Renal pelvis (tissue), 12 donors: ENCODE measurements around the gene SLC25A1. TPM values are rescaled to one million over a fixed set of nuclear protein-coding genes. Genes with fewer than 3 reads are reported as not detected.

Experiments used
- DNase-seq: peaks from one replicate; pipeline ENCODE4 v3.0.0-alpha.2; 2013
- long read RNA-seq, 16 experiments: transcript quantifications; one replicate each; lab custom pipeline, GENCODE V29; 2026
- polyA plus RNA-seq, 3 donors: library from polyadenylated mRNA; unstranded; fragments of 120-200 nt; gene quantifications; one replicate each; pipeline ENCODE4 v1.2.1, GENCODE V29; 2013; ENCODE audit not compliant: insufficient read length in 3 of 3

The SLC25A1 gene
- polyA plus RNA-seq: 100 to 1,000 TPM in 1 of 3 donors, 10 to 100 TPM in 2; 85.8 to 105 (median 86.6) TPM
- long read RNA-seq, donor 1, transcript SLC25A1-201 (9 exons, 1,648 nt): major isoform, 42 of 45 reads
- long read RNA-seq, donor 1, partial matches to known transcripts: 0 of 45 reads
- long read RNA-seq, donor 1, other reads (novel, unspliced or antisense): 0 of 45 reads
- long read RNA-seq, donor 2, transcript SLC25A1-202 (9 exons, 1,514 nt): minor isoform, 6 of 52 reads
- long read RNA-seq, donor 2, transcript SLC25A1-201 (9 exons, 1,648 nt): major isoform, 46 of 52 reads
- long read RNA-seq, donor 2, partial matches to known transcripts: 0 of 52 reads
- long read RNA-seq, donor 2, other reads (novel, unspliced or antisense): 0 of 52 reads
- long read RNA-seq, donor 3, transcript SLC25A1-202 (9 exons, 1,514 nt): minor isoform, 5 of 43 reads
- long read RNA-seq, donor 3, transcript SLC25A1-201 (9 exons, 1,648 nt): major isoform, 38 of 43 reads
- long read RNA-seq, donor 3, partial matches to known transcripts: 0 of 43 reads
- long read RNA-seq, donor 3, other reads (novel, unspliced or antisense): 0 of 43 reads
- long read RNA-seq, donor 4, transcript SLC25A1-201 (9 exons, 1,648 nt): major isoform, 37 of 51 reads
- long read RNA-seq, donor 4, transcript SLC25A1-202 (9 exons, 1,514 nt): minor isoform, 5 of 51 reads
- long read RNA-seq, donor 4, partial matches to known transcripts: 9 of 51 reads
- long read RNA-seq, donor 4, other reads (novel, unspliced or antisense): 0 of 51 reads
- long read RNA-seq, donor 5, transcript SLC25A1-201 (9 exons, 1,648 nt): major isoform, 18 of 22 reads
- long read RNA-seq, donor 5, partial matches to known transcripts: 0 of 22 reads
- long read RNA-seq, donor 5, other reads (novel, unspliced or antisense): 0 of 22 reads
- long read RNA-seq, donor 6, transcript SLC25A1-201 (9 exons, 1,648 nt): major isoform, 40 of 41 reads
- long read RNA-seq, donor 6, partial matches to known transcripts: 0 of 41 reads
- long read RNA-seq, donor 6, other reads (novel, unspliced or antisense): 0 of 41 reads
- long read RNA-seq, donor 7, transcript SLC25A1-201 (9 exons, 1,648 nt): major isoform, 53 of 57 reads
- long read RNA-seq, donor 7, partial matches to known transcripts: 0 of 57 reads
- long read RNA-seq, donor 7, other reads (novel, unspliced or antisense): 0 of 57 reads
- long read RNA-seq, donor 8, transcript SLC25A1-201 (9 exons, 1,648 nt): major isoform, 7 of 8 reads
- long read RNA-seq, donor 8, partial matches to known transcripts: 0 of 8 reads
- long read RNA-seq, donor 8, other reads (novel, unspliced or antisense): 0 of 8 reads
- long read RNA-seq, donor 9, transcript SLC25A1-201 (9 exons, 1,648 nt): major isoform, 54 of 63 reads
- long read RNA-seq, donor 9, partial matches to known transcripts: 6 of 63 reads
- long read RNA-seq, donor 9, other reads (novel, unspliced or antisense): 0 of 63 reads
- long read RNA-seq, donor 10, transcript SLC25A1-201 (9 exons, 1,648 nt): major isoform, 41 of 49 reads
- long read RNA-seq, donor 10, partial matches to known transcripts: 6 of 49 reads
- long read RNA-seq, donor 10, other reads (novel, unspliced or antisense): 0 of 49 reads
- long read RNA-seq, donor 11, transcript SLC25A1-201 (9 exons, 1,648 nt): major isoform, 36 of 52 reads
- long read RNA-seq, donor 11, partial matches to known transcripts: 15 of 52 reads
- long read RNA-seq, donor 11, other reads (novel, unspliced or antisense): 0 of 52 reads
- long read RNA-seq, donor 12, transcript SLC25A1-201 (9 exons, 1,648 nt): major isoform, 47 of 50 reads
- long read RNA-seq, donor 12, partial matches to known transcripts: 0 of 50 reads
- long read RNA-seq, donor 12, other reads (novel, unspliced or antisense): 0 of 50 reads
- long read RNA-seq, donor 13, transcript SLC25A1-201 (9 exons, 1,648 nt): major isoform, 28 of 29 reads
- long read RNA-seq, donor 13, partial matches to known transcripts: 0 of 29 reads
- long read RNA-seq, donor 13, other reads (novel, unspliced or antisense): 0 of 29 reads
- long read RNA-seq, donor 14, transcript SLC25A1-201 (9 exons, 1,648 nt): major isoform, 69 of 80 reads
- long read RNA-seq, donor 14, transcript SLC25A1-202 (9 exons, 1,514 nt): minor isoform, 5 of 80 reads
- long read RNA-seq, donor 14, partial matches to known transcripts: 5 of 80 reads
- long read RNA-seq, donor 14, other reads (novel, unspliced or antisense): 0 of 80 reads
- long read RNA-seq, donor 15, transcript SLC25A1-201 (9 exons, 1,648 nt): major isoform, 58 of 75 reads
- long read RNA-seq, donor 15, transcript SLC25A1-202 (9 exons, 1,514 nt): minor isoform, 8 of 75 reads
- long read RNA-seq, donor 15, partial matches to known transcripts: 8 of 75 reads
- long read RNA-seq, donor 15, other reads (novel, unspliced or antisense): 0 of 75 reads
- long read RNA-seq, donor 16, transcript SLC25A1-201 (9 exons, 1,648 nt): major isoform, 31 of 43 reads
- long read RNA-seq, donor 16, partial matches to known transcripts: 7 of 43 reads
- long read RNA-seq, donor 16, other reads (novel, unspliced or antisense): 0 of 43 reads

DNA sequence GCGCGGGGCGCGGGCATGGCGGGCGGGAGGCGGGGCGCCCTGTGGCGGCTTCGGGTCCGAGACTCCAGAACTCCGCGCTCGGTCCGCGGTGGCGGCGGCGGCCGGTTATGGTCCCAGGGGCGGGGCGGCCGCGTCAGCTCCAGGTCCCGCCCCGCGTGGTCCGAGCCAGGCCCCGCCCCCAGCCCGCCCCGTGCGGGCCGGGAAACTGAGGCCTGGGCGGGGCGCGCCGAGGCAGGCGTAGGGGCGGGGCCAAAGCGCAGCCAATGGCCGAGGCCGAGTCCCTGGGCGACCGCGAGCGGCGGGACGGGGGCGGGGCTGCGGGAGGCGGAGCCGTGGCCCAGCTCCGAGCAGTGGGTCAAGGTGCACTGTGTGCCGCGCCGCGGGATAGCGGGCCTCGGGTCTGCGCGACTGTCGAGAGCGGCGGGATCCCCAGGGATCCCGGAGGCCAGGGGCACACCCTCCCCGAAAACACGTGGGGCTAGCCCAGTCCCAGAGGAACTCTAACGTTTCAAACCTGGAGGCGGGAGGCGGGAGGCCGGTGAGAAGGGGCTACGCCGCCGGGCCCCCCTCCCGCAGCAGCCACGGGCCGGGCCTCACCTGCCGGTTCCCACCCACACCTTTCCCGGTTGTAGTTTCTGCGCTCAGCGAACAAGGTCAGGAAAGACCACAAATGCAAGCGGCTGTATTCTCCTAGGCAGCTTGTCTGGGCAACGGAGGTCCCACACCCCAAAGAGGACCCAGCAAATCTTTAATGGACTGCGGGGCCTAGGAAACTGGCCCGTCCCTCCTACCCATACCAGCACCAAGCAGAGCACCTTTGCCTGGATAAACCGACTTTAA is at the start of gene SLC25A1:
Gene SLC25A1, minus strand, starts transcription at position 80 of the 840 bp plus-strand sequence. Its CDS starts 63 bp downstream, at position 17.
- DNase-seq: peak; percentile 87

DNA sequence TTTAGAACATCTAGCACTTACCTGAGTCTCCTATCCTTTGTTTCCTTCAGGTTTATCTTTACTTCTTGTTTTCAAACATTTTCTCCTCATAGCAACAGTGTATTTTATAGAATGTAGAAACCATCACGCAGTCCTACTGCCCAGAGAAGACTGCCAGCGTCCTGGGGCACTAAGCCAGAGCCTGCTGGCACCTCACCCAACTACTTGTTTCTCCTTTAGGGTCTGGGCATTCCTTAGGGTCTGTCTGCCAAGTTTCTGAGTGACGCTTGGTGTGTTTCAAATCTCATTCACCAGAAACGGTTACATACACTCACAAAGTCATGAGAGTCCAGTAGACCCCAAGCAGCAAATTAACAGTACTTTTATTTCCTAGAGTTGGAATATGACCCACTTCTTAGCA is 49.6 kb upstream of the SLC25A1 start:
- no peak for DNase-seq

DNA sequence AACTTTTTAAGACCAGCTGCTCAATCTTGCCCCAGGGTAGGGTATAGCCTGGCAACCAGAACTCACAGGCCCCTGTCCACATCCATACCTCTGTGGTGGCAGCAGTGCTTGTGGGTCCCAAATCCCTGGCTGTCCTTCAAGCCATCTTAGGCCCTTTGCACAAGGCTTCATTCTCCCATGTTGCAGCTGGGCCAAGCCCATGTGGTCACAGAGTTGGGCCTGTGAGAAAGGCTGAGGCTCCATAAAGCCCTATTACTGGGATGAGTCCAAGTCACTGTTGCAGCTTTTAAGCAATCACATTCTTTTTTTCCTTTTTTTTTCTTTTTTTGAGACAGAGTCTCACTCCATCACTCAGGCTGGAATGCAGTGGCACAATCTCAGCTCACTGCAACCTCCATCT is 47.9 kb upstream of the SLC25A1 start:
- no peak for DNase-seq

GRCh38 chr22:19225560-19225959 is 47.0 kb upstream of the SLC25A1 start:
- no peak for DNase-seq

DNA sequence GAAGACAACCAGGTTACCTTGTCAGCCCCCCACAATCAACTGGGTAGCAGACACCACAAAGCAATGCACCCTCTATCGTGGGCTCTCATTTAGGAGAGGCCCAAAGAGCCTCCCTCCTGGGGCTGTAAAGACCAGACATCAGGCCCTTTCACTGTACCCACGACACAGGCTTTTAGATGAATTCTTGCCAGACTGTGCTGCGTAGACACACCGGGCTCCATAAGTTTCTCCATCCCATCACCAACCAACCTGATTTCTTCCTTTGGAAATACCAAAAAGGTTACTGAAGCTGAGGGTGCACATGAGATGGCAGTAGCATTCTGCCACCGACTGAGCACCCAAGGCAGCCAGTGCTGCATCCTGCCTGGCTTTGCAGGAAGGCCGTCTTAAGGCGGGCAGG is 46.4 kb upstream of the SLC25A1 start:
- no peak for DNase-seq

GRCh38 chr22:19224557-19224956 is 46.0 kb upstream of the SLC25A1 start:
- DNase-seq: no peak

GRCh38 chr22:19223617-19224016 is 45.1 kb upstream of the SLC25A1 start:
- no peak for DNase-seq

DNA sequence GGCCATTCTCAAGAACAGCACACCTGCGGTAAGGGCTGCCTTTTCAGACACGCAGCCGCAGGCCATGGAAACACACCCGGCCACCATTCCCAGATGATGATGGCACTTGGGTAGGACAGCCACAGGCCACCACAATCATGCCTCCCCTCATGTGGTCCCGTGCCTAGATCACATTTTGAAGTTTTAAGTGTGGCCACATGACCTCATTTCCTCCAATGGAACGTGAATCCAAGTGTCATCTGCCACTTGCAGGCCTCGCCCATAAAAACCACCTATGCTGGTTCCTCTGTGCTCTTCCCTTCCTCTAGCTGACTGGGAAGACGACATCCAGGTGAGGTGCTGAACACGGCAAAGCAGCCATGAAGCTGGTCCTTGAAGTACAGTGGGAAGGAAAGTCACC is 44.6 kb upstream of the SLC25A1 start:
- no peak for DNase-seq

DNA sequence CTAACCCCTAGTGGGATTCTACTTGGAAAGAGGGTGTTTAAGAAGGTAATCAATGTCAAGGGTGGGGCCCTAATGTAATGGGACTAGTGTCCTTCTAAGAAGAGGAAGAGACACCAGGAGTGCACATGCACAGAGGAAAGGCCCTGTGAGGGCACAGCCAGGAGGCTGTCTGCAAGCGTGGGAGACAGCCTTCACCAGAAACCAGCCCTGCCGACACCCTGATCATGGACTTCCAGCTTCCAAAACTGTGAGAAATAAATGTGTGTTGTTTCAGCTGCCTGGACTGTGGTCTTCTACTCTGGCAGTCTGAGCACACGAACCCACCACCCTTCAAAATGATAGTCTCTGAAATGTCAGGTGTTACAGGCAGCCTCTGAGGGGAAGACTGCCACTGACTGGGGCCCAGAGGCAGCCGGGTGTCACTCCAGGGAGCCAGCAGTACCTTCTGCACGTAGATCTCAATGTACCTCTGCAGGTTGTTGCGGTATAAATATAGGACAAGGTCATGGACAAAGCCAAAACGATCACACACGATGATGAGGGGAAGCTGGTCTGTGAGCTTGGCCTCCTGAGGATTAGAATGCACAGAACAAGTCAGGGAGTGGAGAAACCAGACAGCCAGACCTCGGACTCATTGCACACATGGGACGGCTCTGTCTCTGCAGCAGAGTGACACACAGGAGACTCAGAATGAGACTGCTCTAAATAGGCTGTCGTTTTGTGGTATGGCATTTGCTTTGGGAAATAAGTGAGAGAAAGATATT is 43.9 kb upstream of the SLC25A1 start:
- DNase-seq: no peak

- no peak for DNase-seq
Observed at GRCh38 chr22:19220867-19221266, 42.3 kb upstream of the SLC25A1 start.

DNA sequence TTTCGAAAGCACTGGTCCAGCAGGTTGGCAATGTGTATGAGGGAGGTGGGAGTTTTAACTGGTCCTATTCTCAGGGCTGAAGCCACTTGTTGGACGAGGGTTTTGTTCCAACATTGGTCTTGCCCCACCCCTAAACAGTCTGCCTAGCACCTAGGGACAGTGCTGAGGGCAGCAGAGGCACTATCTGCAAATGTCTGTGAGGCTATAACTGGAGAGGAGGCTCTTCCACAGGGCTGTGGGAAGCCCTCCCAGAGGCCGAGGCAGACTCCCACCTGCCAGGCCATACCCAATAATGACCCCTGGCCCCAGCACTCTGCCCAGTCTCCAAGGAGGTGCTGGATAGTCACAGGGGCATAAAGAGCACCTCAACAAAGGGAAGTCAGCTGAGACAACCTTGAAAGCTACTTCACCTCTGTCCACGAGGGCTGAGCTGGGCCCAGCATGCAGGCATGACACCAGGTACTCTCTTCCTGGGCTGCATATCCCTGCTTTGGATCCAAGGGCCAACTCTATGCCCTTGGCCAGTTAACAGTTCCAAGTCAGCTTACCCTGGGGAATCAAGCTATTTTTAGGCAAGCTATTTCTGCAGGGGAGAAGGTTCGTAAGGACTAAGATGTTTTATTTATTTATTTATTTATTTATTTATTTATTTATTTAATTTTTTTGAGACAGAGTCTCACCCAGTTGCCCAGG is 40.2 kb upstream of the SLC25A1 start:
- DNase-seq: no peak

DNA sequence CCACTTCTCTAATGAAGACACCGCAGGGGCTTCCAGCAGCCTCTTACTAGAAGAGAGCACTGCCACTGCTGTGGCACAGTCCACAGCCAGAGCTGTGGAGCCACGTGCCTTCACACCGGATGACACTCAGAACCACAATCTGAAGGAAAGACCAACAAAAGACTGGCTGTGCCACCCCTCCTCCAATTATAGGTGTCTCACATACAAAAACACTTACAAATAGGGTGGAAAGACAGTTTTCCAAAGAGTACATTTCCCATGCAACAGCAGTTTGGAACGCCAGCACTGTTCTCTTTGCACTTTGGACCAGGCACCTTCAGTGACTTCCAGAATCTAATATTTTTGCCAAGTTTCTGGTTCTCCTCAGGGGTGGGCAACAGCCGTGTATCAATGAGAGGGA is 38.0 kb upstream of the SLC25A1 start:
- no peak for DNase-seq

GRCh38 chr22:19215360-19215759 is 36.8 kb upstream of the SLC25A1 start:
- no peak for DNase-seq

DNA sequence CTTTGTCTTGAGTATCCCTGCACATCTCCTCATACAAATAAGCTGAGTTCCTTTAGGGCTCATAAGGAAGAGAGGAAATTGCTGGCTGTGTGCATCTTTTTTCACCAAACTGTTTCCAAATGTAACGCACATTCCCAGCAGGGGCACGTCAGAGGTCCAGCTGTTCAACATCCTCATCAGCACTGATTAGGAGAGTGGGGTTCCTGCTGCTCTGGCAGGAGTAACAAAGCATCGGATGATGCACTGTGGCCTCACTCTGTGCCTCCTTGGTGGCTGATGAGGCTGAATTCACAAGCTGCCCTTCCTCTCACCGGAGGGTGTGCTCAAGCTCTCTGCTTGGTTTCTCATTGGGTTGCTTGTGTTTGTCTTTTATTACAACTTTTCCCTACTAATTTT is 35.5 kb upstream of the SLC25A1 start:
- peak; percentile 21 for DNase-seq

DNA sequence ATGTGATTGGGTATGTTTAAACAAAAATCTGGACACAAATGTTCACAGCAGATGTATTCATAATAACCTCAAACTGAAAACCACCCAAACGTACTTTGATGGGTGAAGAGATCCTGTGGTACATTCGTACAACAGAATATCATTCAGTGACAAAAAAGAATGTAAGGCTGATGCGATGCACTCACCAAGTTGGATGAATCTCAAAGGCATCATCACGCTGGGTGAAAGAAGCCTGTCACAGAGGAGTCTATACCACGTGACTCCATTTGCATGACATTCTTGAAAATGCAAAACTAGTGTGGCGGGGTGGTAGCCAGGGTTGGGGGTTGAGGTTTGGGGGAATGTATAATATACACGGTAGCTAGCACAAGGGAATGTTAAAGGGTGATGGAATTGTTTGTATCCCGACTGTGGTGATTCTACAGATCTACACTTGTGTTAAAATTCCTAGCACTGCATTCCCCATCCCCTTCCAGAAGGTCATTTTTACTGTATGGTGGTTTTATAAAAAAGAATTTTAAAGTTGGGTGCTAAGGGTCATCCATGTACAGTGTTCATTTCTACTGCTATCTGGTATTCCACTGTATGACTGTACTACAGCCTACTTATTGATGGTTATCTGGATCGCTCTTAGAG is 35.0 kb upstream of the SLC25A1 start:
- DNase-seq: no peak

GRCh38 chr22:19213001-19213400 is 34.5 kb upstream of the SLC25A1 start:
- no peak for DNase-seq
